H9 (cell line): Measurements from ENCODE around the gene ZNF79. TPM values are rescaled to one million over a fixed set of nuclear protein-coding genes. Genes with fewer than 3 reads are reported as not detected.
"Not testable (repeated sequence)": the region's sequence is repeated elsewhere in the genome, so short reads cannot be mapped to it uniquely, and the experiment has no call there.

Experiments
- DNase-seq: peaks from one replicate; pipeline ENCODE4 v3.0.0-alpha.2; 2017
- H2AFZ ChIP-seq: one replicate; pipeline ENCODE4 v1.6.1; 2013; ENCODE audit warnings: mild to moderate bottlenecking, low read length, control low read depth, moderate library complexity
- H2AK5ac ChIP-seq: 2 replicates; pipeline ENCODE4 v1.6.1; 2013; ENCODE audit warnings: low read length, control low read depth, mixed read lengths; ENCODE audit not compliant: insufficient read length
- H2BK120ac ChIP-seq: one replicate; pipeline ENCODE4 v1.6.1; 2013; ENCODE audit warnings: low read depth, mild to moderate bottlenecking, low read length, control low read depth, inconsistent platforms; ENCODE audit not compliant: poor library complexity, severe bottlenecking
- H2BK12ac ChIP-seq: 2 replicates; pipeline ENCODE4 v1.6.1; 2013; ENCODE audit warnings: low read length, control low read depth, mixed read lengths, low read depth; ENCODE audit not compliant: insufficient read length
- H2BK15ac ChIP-seq: 2 replicates; pipeline ENCODE4 v1.6.1; 2013; ENCODE audit warnings: low read depth, low read length, control low read depth
- H2BK20ac ChIP-seq: one replicate; pipeline ENCODE4 v1.6.1; 2013; ENCODE audit warnings: low read depth, mild to moderate bottlenecking, low read length, control low read depth, inconsistent platforms; ENCODE audit not compliant: poor library complexity, severe bottlenecking
- H2BK5ac ChIP-seq: 2 replicates; pipeline ENCODE4 v1.6.1; 2013; ENCODE audit warnings: low read length, control low read depth, mixed read lengths; ENCODE audit not compliant: insufficient read length
- H3K14ac ChIP-seq: 2 replicates; pipeline ENCODE4 v1.6.1; 2013; ENCODE audit warnings: low read length, control low read depth; ENCODE audit not compliant: insufficient read depth
- H3K18ac ChIP-seq: 2 replicates; pipeline ENCODE4 v1.6.1; 2013; ENCODE audit warnings: low read depth, mild to moderate bottlenecking, mixed read lengths, low read length, control low read depth; ENCODE audit not compliant: insufficient read length
- H3K23ac ChIP-seq: 2 replicates; pipeline ENCODE4 v1.6.1; 2013; ENCODE audit warnings: low read length, control low read depth, mixed read lengths, low read depth; ENCODE audit not compliant: insufficient read length
- H3K23me2 ChIP-seq: 2 replicates; pipeline ENCODE4 v1.6.1; 2013; ENCODE audit warnings: low read depth, mild to moderate bottlenecking, mixed read lengths, low read length, control low read depth; ENCODE audit not compliant: insufficient read length, poor library complexity, severe bottlenecking
- H3K27ac ChIP-seq: 2 replicates; pipeline ENCODE4 v1.5.1; 2013; ENCODE audit warnings: low read length, control low read depth, mixed read lengths, low read depth; ENCODE audit not compliant: insufficient read length
- H3K27me3 ChIP-seq: 2 replicates; pipeline ENCODE4 v1.6.1; 2013; ENCODE audit warnings: low read length, control low read depth, inconsistent platforms; ENCODE audit not compliant: insufficient read depth
- H3K4ac ChIP-seq: 2 replicates; pipeline ENCODE4 v1.6.1; 2013; ENCODE audit warnings: low read depth, mild to moderate bottlenecking, control low read depth, inconsistent platforms, low read length, moderate library complexity
- H3K4me1 ChIP-seq: 2 replicates; pipeline ENCODE4 v1.6.1; 2013; ENCODE audit warnings: low read length, control low read depth, inconsistent platforms; ENCODE audit not compliant: insufficient read depth
- H3K4me2 ChIP-seq: 2 replicates; pipeline ENCODE4 v1.6.1; 2013; ENCODE audit warnings: low read length, control low read depth, mixed read lengths; ENCODE audit not compliant: insufficient read length, insufficient read depth
- H3K56ac ChIP-seq: 2 replicates; pipeline ENCODE4 v1.6.1; 2013; ENCODE audit warnings: low read depth, mild to moderate bottlenecking, mixed read lengths, low read length, control low read depth; ENCODE audit not compliant: insufficient read length
- H3K79me1 ChIP-seq: 2 replicates; pipeline ENCODE4 v1.6.1; 2013; ENCODE audit warnings: low read depth, mild to moderate bottlenecking, moderate library complexity, low read length, control low read depth, inconsistent platforms; ENCODE audit not compliant: insufficient read depth, poor library complexity, severe bottlenecking
- H3K79me2 ChIP-seq: 2 replicates; pipeline ENCODE4 v1.6.1; 2013; ENCODE audit warnings: low read length, control low read depth, inconsistent platforms; ENCODE audit not compliant: insufficient read depth
- H3K9ac ChIP-seq: 2 replicates; pipeline ENCODE4 v1.6.1; 2013; ENCODE audit warnings: low read length, control low read depth, mixed read lengths; ENCODE audit not compliant: insufficient read length; ENCODE audit errors: extremely low read depth
- H3K9me3 ChIP-seq: one replicate; pipeline ENCODE4 v1.6.1; 2013; ENCODE audit warnings: low read depth, low read length, inconsistent platforms; ENCODE audit not compliant: control insufficient read depth
- H3T11ph ChIP-seq: one replicate; pipeline ENCODE4 v1.6.1; 2013; ENCODE audit warnings: mild to moderate bottlenecking, low read length, control low read depth, inconsistent platforms
- H4K20me1 ChIP-seq: one replicate; pipeline ENCODE4 v1.6.1; 2013; ENCODE audit not compliant: control insufficient read depth, insufficient read length, insufficient read depth
- H4K5ac ChIP-seq: 2 replicates; pipeline ENCODE4 v1.6.1; 2013; ENCODE audit warnings: low read depth, mild to moderate bottlenecking, mixed read lengths, low read length, control low read depth; ENCODE audit not compliant: insufficient read length
- H4K8ac ChIP-seq: replicated peaks from 2 replicates; pipeline ENCODE4 v1.6.1; 2013; ENCODE audit warnings: low read length, control low read depth, mixed read lengths, low read depth; ENCODE audit not compliant: insufficient read length
- H4K91ac ChIP-seq: 2 replicates; pipeline ENCODE4 v1.6.1; 2013; ENCODE audit warnings: low read depth, mild to moderate bottlenecking, moderate library complexity, mixed read lengths, low read length, control low read depth; ENCODE audit not compliant: insufficient read length
- H3K27ac Mint-ChIP-seq, 3 experiments: 2 replicates in 2 of 3; 3 replicates in 1 of 3; pipeline ENCODE4 v1.8.0; 2020 to 2021; ENCODE audit warnings: mixed read lengths in 3 of 3, mild to moderate bottlenecking in 1 of 3, moderate library complexity in 1 of 3
- H3K27me3 Mint-ChIP-seq: 2 replicates; pipeline ENCODE4 v1.8.0; 2021; ENCODE audit warnings: low read depth, mild to moderate bottlenecking, moderate library complexity, mixed read lengths
- H3K36me3 Mint-ChIP-seq, 3 experiments: 2 replicates in 2 of 3; 3 replicates in 1 of 3; pipeline ENCODE4 v1.8.0; 2020 to 2021; ENCODE audit warnings: low read depth in 3 of 3, mixed read lengths in 3 of 3; ENCODE audit not compliant: insufficient read depth in 1 of 3
- H3K4me1 Mint-ChIP-seq, 2 experiments: 2 replicates each; pipeline ENCODE4 v1.8.0; 2020; ENCODE audit warnings: mixed read lengths in 2 of 2
- H3K4me3 Mint-ChIP-seq, 2 experiments: 2 replicates in 1 of 2; 3 replicates in 1 of 2; pipeline ENCODE4 v1.8.0; 2020 to 2021; ENCODE audit warnings: mild to moderate bottlenecking in 2 of 2, mixed read lengths in 2 of 2, moderate library complexity in 1 of 2
- H3K9me3 Mint-ChIP-seq, 2 experiments: 2 replicates in 1 of 2; 3 replicates in 1 of 2; pipeline ENCODE4 v1.8.0; 2020; ENCODE audit warnings: mild to moderate bottlenecking in 2 of 2, mixed read lengths in 2 of 2, moderate library complexity in 1 of 2
- CTCF ChIP-seq: fragments of 200-600 bp; sonication (generic); conservative IDR thresholded peaks from 3 replicates; pipeline ENCODE4 v1.8.0; 2021; ENCODE audit warnings: antibody characterized with exemption, mild to moderate bottlenecking
- WGBS: extraction: QIAGEN DNeasy Blood & Tissue Kit; methylation state at CpG from one replicate; pipeline ENCODE4 v1.1.7; 2013; ENCODE audit warnings: missing lambda C conversion rate, low lambda C conversion rate, mixed read lengths; ENCODE audit not compliant: insufficient read length; ENCODE audit errors: extremely low coverage; 5-methylcytosine and 5-hydroxymethylcytosine counted together
- total RNA-seq: library from RNA; stranded (reverse); gene quantifications from 2 replicates; pipeline ENCODE4 v1.2.1, GENCODE V29; 2021

The ZNF79 gene
- total RNA-seq, 1 experiment from 2014 or later = 11.5 TPM

- Histone ChIP-seq H3K9ac (no peak overlapping the region), H3K27me3 (no peaks in the 10 kb centered on the region), H3K79me1 (no peaks in the 10 kb centered on the region), H2BK20ac (no peak overlapping the region), H3K18ac (no peak overlapping the region), H3K27ac (no peak overlapping the region), H3K9me3 (no peaks in the 10 kb centered on the region), H2AK5ac (no peak overlapping the region), H4K91ac (no peak overlapping the region), H4K20me1 (no peaks in the 10 kb centered on the region), H3K23ac (no peak overlapping the region), H2BK120ac (no peak overlapping the region), H2BK12ac (no peak overlapping the region), H4K8ac (no peak overlapping the region), H3K4me1 (no peaks in the 10 kb centered on the region), H2BK5ac (no peak overlapping the region), H3T11ph (no peak overlapping the region), H3K4ac (no peak overlapping the region), H2BK15ac (no peak overlapping the region), H3K4me2 (no peak overlapping the region), H4K5ac (no peak overlapping the region), H3K79me2 (no peaks in the 10 kb centered on the region), H3K14ac (no peak overlapping the region), H2AFZ (no peak overlapping the region), H3K56ac (no peak overlapping the region), H3K23me2 (no peaks in the 10 kb centered on the region)
- no peak for DNase-seq
- H3K4me1 Mint-ChIP-seq = no peaks in the 10 kb centered on the region; a peak in 1 of 4 replicates
- H3K27ac Mint-ChIP-seq = no peak overlapping the region
- H3K27me3 Mint-ChIP-seq = no peaks in the 10 kb centered on the region
- no CpG with 5 or more reads among the region's 7 CpGs for WGBS
- TF ChIP-seq CTCF = no peak
- H3K9me3 Mint-ChIP-seq = no peaks in the 10 kb centered on the region
- H3K36me3 Mint-ChIP-seq = peaks cover 20 to 59% (median 33%) of the 10 kb centered on the region in 3 experiments; a peak in 6 of 7 replicates
- H3K4me3 Mint-ChIP-seq = no peak overlapping the region
Observed at GRCh38 chr9:127463911-127464310, 39.7 kb downstream of the ZNF79 start.

- not testable (repeated sequence) for H3K27me3 ChIP-seq, H3K4me1 ChIP-seq, H4K20me1 ChIP-seq, H2BK12ac ChIP-seq, H3K4ac ChIP-seq, H3K14ac ChIP-seq, H3K18ac ChIP-seq, H3K4me3 Mint-ChIP-seq, H3K23me2 ChIP-seq, H2BK5ac ChIP-seq, DNase-seq, H4K5ac ChIP-seq, H3K4me1 Mint-ChIP-seq, H3K79me1 ChIP-seq, H3K9me3 Mint-ChIP-seq, H4K91ac ChIP-seq, H2AFZ ChIP-seq, H3K27me3 Mint-ChIP-seq, H2BK20ac ChIP-seq, H3T11ph ChIP-seq, H2AK5ac ChIP-seq, H3K56ac ChIP-seq, H3K9ac ChIP-seq, H3K23ac ChIP-seq, H3K4me2 ChIP-seq, H3K9me3 ChIP-seq, H2BK15ac ChIP-seq, H3K79me2 ChIP-seq, H3K27ac ChIP-seq, H4K8ac ChIP-seq, H2BK120ac ChIP-seq
- peaks cover 15 to 42% (median 41%) of the 10 kb centered on the region in 3 experiments; a peak in 6 of 7 replicates for H3K36me3 Mint-ChIP-seq
- WGBS = no CpG with 5 or more reads among the region's 5 CpGs
- peak overlapping the region in 1 of 3 experiments; percentile 31; a peak in 1 of 7 replicates for H3K27ac Mint-ChIP-seq
Observed at GRCh38 chr9:127466407-127466917, 42.3 kb downstream of the ZNF79 start.
